CMK (cell line): Measurements from ENCODE around the gene RBM26.
"Not testable (repeated sequence)": the region's sequence is repeated elsewhere in the genome, so short reads cannot be mapped to it uniquely, and the experiment has no call there.

Experiments used
- DNase-seq: peaks from one replicate; pipeline ENCODE4 v3.0.0-alpha.2; 2010; ENCODE audit warnings: low read depth

Gene RBM26

DNA sequence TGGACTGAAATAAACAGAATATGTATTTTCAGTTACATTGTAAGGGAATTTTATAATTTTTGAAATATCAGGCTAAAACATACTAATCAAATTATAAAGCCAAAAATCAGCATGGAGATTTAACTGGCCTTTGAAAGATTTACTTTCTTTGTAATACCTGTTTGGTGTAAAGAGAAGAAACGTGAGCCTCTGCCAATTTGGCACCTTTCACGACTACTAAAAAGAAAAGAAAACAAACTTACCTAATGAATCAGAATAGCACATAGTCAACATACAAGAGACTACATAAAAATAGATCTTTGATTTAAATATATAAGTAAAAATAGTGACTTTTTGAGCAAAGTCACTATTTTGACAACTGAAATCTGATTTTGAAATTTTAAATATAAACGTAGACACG lies 87.4 kb downstream of the RBM26 start:
- no peak for DNase-seq

- no peak for DNase-seq
Observed at GRCh38 chr13:79317856-79318255, 88.2 kb downstream of the RBM26 start.

GRCh38 chr13:79314652-79315051 lies 91.4 kb downstream of the RBM26 start:
- no peak for DNase-seq

DNA sequence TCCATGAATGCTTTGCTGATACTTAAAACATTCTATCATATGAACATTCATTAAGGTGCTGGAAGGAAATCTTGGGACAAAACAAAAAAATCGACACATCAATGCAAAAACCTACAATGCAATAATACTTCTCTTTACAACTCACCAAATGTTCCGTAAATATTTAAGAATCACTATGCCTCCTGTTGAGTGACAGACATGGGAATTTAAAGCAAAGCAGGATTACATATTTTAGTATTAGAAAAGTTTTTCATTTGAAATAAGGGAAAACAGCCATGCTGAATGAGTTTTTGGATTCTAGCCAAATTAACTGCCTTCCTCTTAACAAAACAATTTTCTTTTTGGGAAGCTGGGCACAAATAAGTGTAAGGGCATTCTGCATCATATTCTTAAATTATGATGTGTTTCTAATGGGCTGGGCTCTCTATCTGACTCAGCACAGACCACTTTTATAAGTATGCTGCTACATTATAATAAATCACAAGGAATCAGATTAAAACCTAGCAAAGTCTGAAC lies 93.7 kb downstream of the RBM26 start:
- DNase-seq, result no peak

GRCh38 chr13:79311386-79311785 lies 94.7 kb downstream of the RBM26 start:
- DNase-seq, result no peak

- no peak for DNase-seq
Observed at GRCh38 chr13:79309690-79310089, 96.4 kb downstream of the RBM26 start.

GRCh38 chr13:79307866-79308298 lies 98.2 kb downstream of the RBM26 start:
- DNase-seq, result no peak

- DNase-seq, result no peak
Observed at GRCh38 chr13:79307433-79307861, 98.6 kb downstream of the RBM26 start.

DNA sequence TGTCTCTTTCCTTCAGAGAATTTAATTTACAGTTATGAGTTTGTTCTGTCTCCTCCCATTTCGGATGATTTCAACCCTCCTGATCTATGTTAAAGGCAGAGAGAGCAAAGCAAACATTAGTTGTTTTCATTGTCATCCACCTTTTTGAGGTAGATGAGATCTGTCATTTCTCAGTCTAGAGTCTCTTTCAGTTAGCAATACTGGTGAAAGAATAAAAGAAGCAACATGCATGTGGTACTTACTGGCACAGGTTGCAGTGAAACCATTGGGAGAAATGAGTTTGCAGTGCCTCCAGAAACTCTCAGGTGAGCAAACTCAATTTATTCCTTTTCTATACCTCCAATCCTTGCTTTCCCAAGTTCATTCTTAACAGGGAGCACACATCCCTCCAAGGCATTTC lies 99.4 kb downstream of the RBM26 start:
- DNase-seq, result no peak

GRCh38 chr13:79297128-79297527 lies 108.9 kb downstream of the RBM26 start:
- no peak for DNase-seq

DNA sequence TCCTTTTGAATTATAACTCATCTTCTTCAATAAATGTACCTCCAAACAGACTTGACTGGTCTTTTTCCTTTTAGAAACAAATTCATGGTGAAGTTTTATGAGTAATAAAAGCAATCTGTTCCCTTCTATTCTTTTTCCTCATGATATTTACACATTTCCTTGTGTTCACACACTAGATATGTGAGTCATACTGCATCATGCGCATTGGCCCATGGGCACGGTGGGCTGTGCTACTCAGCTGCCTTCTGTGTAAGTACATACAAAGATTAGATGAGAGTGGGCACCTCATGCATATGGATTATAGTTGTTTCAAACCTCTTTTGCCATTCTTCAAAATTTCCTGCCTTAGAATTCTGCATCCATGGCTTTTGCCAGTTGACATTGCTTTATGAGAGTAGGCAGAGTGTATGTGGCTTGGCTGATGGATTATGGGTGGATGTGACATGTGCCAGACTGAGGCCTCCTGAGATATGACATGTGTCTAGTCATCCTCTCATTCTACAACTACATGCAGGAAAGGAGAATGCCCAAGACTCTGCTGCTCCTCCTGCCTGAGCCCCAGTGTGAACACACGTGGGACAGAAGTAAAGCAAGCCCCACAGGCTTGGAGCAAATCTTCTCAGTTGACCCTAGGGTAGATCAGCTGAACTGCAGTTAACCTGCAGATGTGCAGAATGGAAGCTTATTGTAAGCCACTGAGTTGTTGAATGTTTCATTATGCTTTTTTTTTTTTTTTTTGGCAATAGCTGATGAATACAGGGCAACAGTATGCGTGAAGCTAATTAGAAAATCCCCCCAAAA lies 109.9 kb downstream of the RBM26 start:
- no peak for DNase-seq

DNA sequence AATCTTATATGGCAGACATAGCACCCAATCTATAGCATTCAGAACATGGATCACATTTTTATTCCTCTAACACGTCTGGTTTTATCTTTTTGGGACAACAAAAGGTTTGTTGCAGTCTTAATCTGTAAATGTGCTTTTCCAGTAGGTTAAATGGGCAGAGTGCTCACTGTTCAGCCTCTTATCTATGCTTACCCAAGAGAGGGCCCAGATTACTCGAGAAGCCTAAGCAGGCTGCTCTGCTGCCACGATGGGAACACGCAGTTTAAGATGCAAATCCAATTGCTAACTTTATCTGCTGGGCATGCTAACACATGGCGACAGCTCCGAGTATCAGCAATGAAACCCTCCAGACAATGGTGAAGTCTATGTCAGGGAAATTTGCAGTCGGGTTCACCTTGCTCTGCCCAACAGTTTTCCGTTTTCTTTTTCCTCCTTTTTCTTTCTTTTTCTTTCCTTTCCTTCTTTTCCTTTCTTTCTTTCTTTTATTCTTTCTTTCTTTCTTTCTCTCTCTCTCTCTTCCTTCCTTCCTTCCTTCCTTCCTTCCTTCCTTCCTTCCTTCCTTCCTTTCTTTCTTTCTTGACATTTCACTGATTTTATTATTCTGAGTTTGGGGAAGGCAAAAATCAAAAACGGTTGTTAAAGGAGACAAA lies 115.3 kb downstream of the RBM26 start:
- DNase-seq, result no peak

- DNase-seq, result no peak
Observed at GRCh38 chr13:79289571-79289970, 116.5 kb downstream of the RBM26 start.

- DNase-seq, result no peak
Observed at GRCh38 chr13:79287939-79288795, 117.9 kb downstream of the RBM26 start.

DNA sequence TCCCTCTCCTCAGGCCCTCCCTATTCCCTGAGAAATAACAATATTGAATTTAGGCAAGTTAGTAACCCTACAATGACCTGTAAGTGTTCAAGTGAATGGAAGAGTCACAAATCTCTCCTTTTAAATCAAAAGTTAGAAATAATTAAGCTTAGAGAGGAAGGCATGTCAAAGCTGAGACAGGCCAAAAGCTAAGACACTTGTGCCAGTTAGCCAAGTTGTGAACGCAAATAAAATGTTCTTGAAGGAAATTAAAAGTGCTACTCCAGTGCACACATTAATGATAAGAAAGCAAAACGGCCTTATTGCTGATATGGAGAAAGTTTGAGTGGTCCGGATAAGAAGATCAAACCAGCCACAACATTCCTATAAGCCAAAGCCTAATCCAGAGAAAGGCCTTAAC lies 120.9 kb downstream of the RBM26 start:
- no peak for DNase-seq

DNA sequence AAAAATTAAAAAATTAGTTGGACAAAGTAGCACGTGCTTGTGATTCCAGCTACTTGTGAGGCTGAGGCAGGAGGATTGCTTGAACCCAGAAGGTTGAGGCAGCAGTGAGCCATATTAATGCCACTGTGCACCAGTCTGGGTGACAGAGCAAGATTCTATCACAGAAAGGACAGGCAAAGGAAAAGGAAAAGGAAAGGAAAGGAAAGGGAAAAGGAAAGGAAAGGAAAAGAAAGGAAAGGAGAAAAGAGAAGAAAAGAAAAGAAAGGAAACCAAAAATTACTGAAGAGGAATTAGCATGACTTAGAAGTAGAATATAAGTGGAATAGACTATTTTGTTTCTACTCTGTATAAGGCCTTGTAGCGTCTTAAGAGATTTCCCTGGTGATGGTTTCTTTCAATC lies 122.3 kb downstream of the RBM26 start:
- DNase-seq, result no peak

DNA sequence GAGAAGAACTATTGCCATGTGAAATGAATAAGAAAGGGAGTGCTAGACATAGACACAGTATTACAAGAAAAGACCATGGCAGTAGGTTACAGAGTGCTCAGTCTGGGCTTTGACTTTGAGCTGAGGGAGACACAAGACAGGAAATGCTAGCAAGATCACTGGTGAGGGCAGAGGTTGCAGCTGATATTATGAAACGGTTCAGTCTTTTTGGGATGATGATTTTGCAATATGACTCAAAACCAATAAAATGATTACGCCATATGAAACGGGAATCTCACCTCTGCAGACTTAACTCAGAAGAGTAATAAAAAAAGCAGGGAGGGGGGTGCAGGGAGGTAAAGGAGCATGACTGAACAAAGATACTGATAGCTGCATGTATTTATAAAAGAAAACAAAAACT lies 123.1 kb downstream of the RBM26 start:
- no peak for DNase-seq

DNA sequence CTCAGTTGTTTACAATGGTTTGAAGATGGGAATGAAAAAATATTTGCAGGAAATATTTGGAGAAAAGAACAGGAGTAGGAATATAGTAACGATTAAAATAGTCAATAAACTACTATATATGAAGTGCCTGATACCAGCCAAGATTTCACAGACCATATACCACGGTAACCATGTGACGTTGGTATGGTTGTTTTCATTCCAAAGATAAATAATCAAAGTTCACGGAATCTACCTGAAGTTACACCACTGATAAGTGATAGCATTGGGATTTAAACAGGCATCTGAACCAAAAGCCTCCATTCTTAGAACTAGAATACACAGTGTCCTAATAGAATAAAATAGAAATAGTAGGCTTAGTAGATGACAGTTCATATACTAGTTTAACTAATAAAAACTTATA lies 123.5 kb downstream of the RBM26 start:
- DNase-seq, result no peak

DNA sequence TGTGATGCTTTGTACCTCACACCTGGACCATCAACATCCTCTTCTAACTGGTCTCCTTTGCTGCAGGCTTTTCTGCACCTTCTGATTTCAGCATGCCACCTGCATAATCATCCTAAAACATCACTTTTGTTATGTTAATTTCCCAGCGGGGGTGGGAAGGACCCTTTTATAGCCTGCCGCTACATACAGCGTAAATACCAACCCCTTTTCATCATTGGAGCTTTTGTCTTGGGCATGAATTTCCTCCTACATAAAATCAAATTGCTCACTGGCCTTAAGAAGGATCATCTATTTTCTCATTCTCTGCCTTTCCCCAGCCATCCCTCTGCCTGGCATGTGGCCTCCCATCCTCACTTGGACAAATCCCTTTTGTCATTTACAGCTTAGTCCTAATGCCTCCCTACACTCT lies 124.7 kb downstream of the RBM26 start:
- DNase-seq, result no peak

DNA sequence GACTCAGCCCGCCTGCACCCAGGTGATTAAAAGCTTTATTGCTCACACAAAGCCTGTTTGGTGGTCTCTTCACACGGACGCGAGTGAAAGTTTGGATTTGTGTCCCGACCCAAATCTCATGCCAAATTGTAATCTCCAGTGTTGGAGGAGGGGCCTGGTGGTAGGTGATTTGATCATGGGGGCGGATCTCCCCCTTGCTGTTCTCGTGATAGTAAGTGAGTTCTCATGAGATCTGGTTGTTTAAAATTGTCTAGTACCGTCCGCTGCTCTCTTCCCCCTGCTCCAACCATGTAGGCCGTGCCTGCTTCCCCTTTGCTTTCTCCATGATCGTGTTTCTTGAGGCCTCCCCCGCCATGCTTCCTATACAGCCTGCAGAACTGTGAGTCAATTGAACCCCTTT lies 126.3 kb downstream of the RBM26 start:
- DNase-seq, result not testable (repeated sequence)

GRCh38 chr13:79273045-79273444 lies 133.0 kb downstream of the RBM26 start:
- no peak for DNase-seq

DNA sequence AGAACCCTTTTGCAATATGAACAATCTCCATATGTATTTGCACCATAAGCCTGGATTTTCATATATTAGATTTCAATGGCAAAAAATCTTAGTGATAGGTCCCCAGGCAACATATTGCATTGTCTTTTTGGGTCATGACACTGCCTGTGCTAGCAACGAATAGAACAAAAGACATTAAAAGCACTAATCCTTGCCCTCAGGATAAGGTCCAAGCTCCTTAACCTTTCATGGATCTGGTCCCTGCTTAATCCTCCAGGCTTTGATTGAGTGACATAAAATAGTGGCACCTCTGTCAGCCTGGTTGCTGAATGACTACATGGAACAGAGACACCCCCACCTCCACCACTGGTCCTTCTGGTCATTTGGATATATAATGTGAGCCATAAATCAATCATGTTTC lies 134.4 kb downstream of the RBM26 start:
- no peak for DNase-seq

DNA sequence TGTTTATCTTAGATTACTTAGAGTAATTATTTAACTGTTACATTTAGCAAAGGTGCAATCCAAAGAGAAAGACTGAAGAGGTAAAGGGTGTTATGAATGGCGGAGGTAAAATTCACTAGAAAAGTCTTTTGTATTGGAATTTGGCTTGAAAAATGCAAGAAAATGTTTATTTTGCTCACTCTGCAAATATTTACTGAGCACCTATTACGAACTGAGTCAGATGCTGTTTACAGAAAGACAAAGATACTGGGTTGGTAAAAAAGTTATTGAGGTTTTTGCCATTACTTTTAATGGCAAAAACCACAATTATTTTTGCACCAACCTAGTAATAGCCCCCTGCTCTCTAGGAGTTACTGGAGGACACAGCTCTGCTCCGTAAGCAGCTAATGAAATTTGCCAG lies 135.2 kb downstream of the RBM26 start:
- DNase-seq, result no peak
